ENCODE measurements around the gene CLASP2. TPM values are rescaled to one million over a fixed set of nuclear protein-coding genes. Genes with fewer than 3 reads are reported as not detected.
"Not testable (repeated sequence)": the region's sequence is repeated elsewhere in the genome, so short reads cannot be mapped to it uniquely, and the experiment has no call there.

Gene CLASP2
- total RNA-seq, 1 donor from 2014 or later, result 42.6 TPM

DNA sequence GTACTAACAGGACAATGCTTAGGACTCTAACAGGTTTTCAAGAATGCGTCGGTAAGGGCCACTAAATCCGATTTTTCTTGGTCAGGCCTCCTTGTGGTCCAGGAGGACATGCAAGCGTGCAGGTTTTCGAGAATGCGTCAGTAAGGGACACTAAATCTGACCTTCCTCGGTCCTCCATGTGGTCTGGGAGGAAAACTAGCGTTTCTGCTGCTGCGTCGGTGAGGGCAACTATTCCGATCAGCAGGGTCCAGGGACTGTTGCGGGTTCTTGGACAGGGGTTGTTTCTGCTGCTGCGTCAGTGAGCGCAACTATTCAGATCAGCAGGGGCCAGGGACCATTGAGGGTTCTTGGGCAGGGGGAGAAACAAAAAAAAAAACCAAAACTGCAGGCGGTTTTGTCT is 270.1 kb downstream of the CLASP2 start:
- H3K4me3 Mint-ChIP-seq (ENCODE audit: unreplicated experiment), result peak overlapping the region; percentile 91
- peaks cover 12% of the 10 kb centered on the region for H3K4me1 Mint-ChIP-seq (ENCODE audit: unreplicated experiment)
- no peaks in the 10 kb centered on the region for H3K27me3 Mint-ChIP-seq (ENCODE audit: unreplicated experiment)
- H3K9me3 Mint-ChIP-seq (ENCODE audit: unreplicated experiment), result no peaks in the 10 kb centered on the region
- H3K36me3 Mint-ChIP-seq (ENCODE audit: unreplicated experiment), result peaks cover 2% of the 10 kb centered on the region
- no peak overlapping the region for H3K27ac Mint-ChIP-seq (ENCODE audit: unreplicated experiment)
- TF ChIP-seq, protein P1, sequence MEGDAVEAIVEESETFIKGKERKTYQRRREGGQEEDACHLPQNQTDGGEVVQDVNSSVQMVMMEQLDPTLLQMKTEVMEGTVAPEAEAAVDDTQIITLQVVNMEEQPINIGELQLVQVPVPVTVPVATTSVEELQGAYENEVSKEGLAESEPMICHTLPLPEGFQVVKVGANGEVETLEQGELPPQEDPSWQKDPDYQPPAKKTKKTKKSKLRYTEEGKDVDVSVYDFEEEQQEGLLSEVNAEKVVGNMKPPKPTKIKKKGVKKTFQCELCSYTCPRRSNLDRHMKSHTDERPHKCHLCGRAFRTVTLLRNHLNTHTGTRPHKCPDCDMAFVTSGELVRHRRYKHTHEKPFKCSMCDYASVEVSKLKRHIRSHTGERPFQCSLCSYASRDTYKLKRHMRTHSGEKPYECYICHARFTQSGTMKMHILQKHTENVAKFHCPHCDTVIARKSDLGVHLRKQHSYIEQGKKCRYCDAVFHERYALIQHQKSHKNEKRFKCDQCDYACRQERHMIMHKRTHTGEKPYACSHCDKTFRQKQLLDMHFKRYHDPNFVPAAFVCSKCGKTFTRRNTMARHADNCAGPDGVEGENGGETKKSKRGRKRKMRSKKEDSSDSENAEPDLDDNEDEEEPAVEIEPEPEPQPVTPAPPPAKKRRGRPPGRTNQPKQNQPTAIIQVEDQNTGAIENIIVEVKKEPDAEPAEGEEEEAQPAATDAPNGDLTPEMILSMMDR (IDR thresholded peaks at IDR 0.05), result no peak
- DNase-seq (ENCODE audit: extremely low spot score, unreplicated experiment), result peak; percentile 77

DNA sequence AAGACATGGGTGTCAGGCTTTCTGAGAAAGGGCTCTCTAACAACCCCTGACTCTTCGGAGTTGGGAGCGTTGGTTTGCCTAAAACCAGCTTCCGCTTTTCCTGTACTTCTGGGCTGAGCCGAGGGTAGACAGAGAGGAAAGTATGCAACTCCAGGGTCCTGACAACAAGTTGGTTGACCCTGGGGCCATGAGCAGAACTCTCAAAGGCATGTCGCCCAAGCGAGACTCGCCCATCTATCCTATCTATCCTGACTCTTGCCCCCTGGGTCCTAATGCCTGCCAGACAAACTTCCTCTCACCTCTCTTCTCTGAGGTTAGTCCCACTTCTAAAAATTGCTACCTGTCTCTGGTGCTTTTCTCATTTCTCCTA is 270.8 kb downstream of the CLASP2 start:
- H3K9me3 Mint-ChIP-seq (ENCODE audit: unreplicated experiment); H3K36me3 Mint-ChIP-seq (ENCODE audit: unreplicated experiment); H3K27me3 Mint-ChIP-seq (ENCODE audit: unreplicated experiment): not testable (repeated sequence)
- Mint-ChIP-seq H3K4me1 (ENCODE audit: unreplicated experiment) (peaks cover 12% of the 10 kb centered on the region), H3K27ac (ENCODE audit: unreplicated experiment) (peak overlapping the region; percentile 92), H3K4me3 (ENCODE audit: unreplicated experiment) (peak overlapping the region; percentile 91)
- peak; percentile 75 for DNase-seq (ENCODE audit: extremely low spot score, unreplicated experiment)

Other genes with a start within 250 kb of the CLASP2 start
- gene PDCD6IP, start 80.4 kb upstream of the CLASP2 start, total RNA-seq, result 217 and 229 TPM in 2 replicates

Measured in osteocyte (in vitro differentiated cells).